Central memory CD8-positive, alpha-beta T cell (primary cell): ENCODE data around the gene SYT7.

Experiments
- ATAC-seq: fragments of 150-1000 bp; cut with Tn5 transposase; replicated peaks from 2 replicates; pipeline ENCODE4 v1.10.0; 2022; ENCODE audit warnings: mild to moderate bottlenecking, moderate FRiP score, moderate number of reproducible peaks; ENCODE audit not compliant: poor library complexity, severe bottlenecking; ENCODE audit errors: extremely low read depth
- DNase-seq, 2 donors: peaks; one replicate each; pipeline ENCODE4 v3.0.0; 2021; ENCODE audit warnings: low spot score in 2 of 2
- H3K27ac Mint-ChIP-seq: one replicate; pipeline ENCODE4 v1.8.0; 2022; ENCODE audit warnings: low read depth, mild to moderate bottlenecking, moderate library complexity, mixed read lengths
- H3K27me3 Mint-ChIP-seq: one replicate; pipeline ENCODE4 v1.8.0; 2022; ENCODE audit warnings: mixed read lengths
- H3K36me3 Mint-ChIP-seq: one replicate; pipeline ENCODE4 v1.8.0; 2022; ENCODE audit warnings: mild to moderate bottlenecking, moderate library complexity, mixed read lengths; ENCODE audit not compliant: insufficient read depth
- H3K4me1 Mint-ChIP-seq: one replicate; pipeline ENCODE4 v1.8.0; 2022; ENCODE audit warnings: mixed read lengths
- H3K4me3 Mint-ChIP-seq: one replicate; pipeline ENCODE4 v1.8.0; 2022; ENCODE audit warnings: mild to moderate bottlenecking, moderate library complexity, mixed read lengths
- H3K9me3 Mint-ChIP-seq: one replicate; pipeline ENCODE4 v1.8.0; 2022; ENCODE audit warnings: mixed read lengths

The SYT7 gene, protein sequence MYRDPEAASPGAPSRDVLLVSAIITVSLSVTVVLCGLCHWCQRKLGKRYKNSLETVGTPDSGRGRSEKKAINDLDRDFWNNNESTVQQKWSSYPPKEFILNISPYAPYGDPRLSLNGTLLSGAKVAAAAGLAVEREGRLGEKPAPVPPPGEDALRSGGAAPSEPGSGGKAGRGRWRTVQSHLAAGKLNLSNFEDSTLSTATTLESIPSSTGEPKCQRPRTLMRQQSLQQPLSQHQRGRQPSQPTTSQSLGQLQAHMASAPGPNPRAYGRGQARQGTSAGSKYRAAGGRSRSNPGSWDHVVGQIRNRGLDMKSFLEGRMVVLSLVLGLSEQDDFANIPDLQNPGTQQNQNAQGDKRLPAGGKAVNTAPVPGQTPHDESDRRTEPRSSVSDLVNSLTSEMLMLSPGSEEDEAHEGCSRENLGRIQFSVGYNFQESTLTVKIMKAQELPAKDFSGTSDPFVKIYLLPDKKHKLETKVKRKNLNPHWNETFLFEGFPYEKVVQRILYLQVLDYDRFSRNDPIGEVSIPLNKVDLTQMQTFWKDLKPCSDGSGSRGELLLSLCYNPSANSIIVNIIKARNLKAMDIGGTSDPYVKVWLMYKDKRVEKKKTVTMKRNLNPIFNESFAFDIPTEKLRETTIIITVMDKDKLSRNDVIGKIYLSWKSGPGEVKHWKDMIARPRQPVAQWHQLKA

GRCh38 chr11:61581030-61581928 is at the start of gene SYT7:
TSS of gene SYT7 (minus strand) at chr11:61581076. CDS start at chr11:61580820, 256 bp downstream.
- Mint-ChIP-seq H3K36me3 (peaks cover 16% of the 10 kb centered on the region), H3K9me3 (no peaks in the 10 kb centered on the region), H3K4me1 (peaks cover 12% of the 10 kb centered on the region), H3K4me3 (peak within 1 kb of the TSS; percentile 80), H3K27me3 (peaks cover 70% of the 10 kb centered on the region), H3K27ac (peak within 1 kb of the TSS; percentile 86)
- DNase-seq (peak; percentile 90 to 97), ATAC-seq (peak; percentile 84)

GRCh38 chr11:61630089-61630488 is 49.2 kb upstream of the SYT7 start:
- no peak for DNase-seq
- ATAC-seq: no peak
- H3K4me1 Mint-ChIP-seq: peaks cover 6% of the 10 kb centered on the region
- H3K9me3 Mint-ChIP-seq: no peaks in the 10 kb centered on the region
- no peak overlapping the region for H3K4me3 Mint-ChIP-seq
- no peak overlapping the region for H3K27ac Mint-ChIP-seq
- H3K36me3 Mint-ChIP-seq: peaks cover 2% of the 10 kb centered on the region
- peaks cover 44% of the 10 kb centered on the region for H3K27me3 Mint-ChIP-seq

DNA sequence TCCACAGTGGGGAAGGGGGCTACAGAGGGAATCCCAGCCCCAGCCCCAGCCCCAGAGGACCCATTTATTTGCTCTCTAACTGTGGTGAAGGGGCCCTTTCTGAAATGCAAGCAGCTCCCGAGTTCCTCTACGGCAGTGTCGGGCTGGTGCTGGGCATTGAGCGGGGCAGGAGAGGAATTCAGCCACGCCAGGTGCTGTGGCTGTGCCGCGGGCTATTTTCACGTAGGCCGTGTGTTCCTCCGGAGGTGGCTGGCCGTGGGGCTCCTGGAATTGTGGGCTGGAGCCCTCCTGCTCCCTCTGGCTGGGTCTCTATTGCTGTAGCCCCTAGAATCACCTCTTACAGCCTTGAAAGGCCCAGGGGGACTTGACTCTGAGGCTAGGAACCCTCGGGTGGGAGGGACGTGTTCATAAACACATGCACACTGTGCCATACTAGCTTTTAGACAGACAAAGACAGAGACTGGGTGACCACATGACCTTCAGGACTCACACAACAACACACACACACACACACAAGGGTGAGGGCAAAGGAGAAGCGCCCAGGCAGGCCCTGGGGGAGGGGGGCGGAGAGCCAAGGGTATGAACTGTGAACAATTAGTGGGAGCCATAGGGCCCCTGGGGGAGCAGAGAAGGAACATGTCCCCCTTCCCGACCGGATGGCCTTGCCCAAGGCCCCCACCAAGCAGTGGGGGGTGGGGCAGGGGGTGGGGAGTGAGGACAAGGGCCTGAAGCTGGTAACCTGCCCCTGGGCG is 48.4 kb upstream of the SYT7 start:
- ATAC-seq (no peak), DNase-seq (no peak)
- Mint-ChIP-seq H3K27ac (no peak overlapping the region), H3K4me3 (no peak overlapping the region), H3K36me3 (peaks cover 4% of the 10 kb centered on the region), H3K9me3 (no peaks in the 10 kb centered on the region), H3K27me3 (peaks cover 44% of the 10 kb centered on the region), H3K4me1 (peaks cover 6% of the 10 kb centered on the region)

- H3K9me3 Mint-ChIP-seq: no peaks in the 10 kb centered on the region
- ATAC-seq (no peak), DNase-seq (no peak)
- H3K27ac Mint-ChIP-seq: no peak overlapping the region
- H3K4me1 Mint-ChIP-seq: peaks cover 6% of the 10 kb centered on the region
- H3K36me3 Mint-ChIP-seq: peaks cover 4% of the 10 kb centered on the region
- no peak overlapping the region for H3K4me3 Mint-ChIP-seq
- H3K27me3 Mint-ChIP-seq: peaks cover 44% of the 10 kb centered on the region
These were observed 47.7 kb upstream of the SYT7 start for GRCh38 chr11:61628662-61628970.

GRCh38 chr11:61627850-61628661 is 47.2 kb upstream of the SYT7 start:
- peaks cover 46% of the 10 kb centered on the region for H3K27me3 Mint-ChIP-seq
- no peak overlapping the region for H3K27ac Mint-ChIP-seq
- no peak overlapping the region for H3K4me3 Mint-ChIP-seq
- DNase-seq (no peak), ATAC-seq (no peak)
- H3K36me3 Mint-ChIP-seq: peaks cover 4% of the 10 kb centered on the region
- peaks cover 6% of the 10 kb centered on the region for H3K4me1 Mint-ChIP-seq
- H3K9me3 Mint-ChIP-seq: no peaks in the 10 kb centered on the region

GRCh38 chr11:61626580-61627380 is 45.9 kb upstream of the SYT7 start:
- Mint-ChIP-seq H3K36me3 (peaks cover 4% of the 10 kb centered on the region), H3K27me3 (peaks cover 59% of the 10 kb centered on the region), H3K27ac (no peak overlapping the region), H3K4me1 (peaks cover 6% of the 10 kb centered on the region), H3K4me3 (no peak overlapping the region), H3K9me3 (no peaks in the 10 kb centered on the region)
- ATAC-seq: no peak
- no peak for DNase-seq

GRCh38 chr11:61625525-61625924 is 44.6 kb upstream of the SYT7 start:
- H3K27me3 Mint-ChIP-seq: peaks cover 70% of the 10 kb centered on the region
- H3K4me3 Mint-ChIP-seq: no peak overlapping the region
- no peaks in the 10 kb centered on the region for H3K9me3 Mint-ChIP-seq
- DNase-seq (no peak), ATAC-seq (no peak)
- no peak overlapping the region for H3K27ac Mint-ChIP-seq
- peaks cover 6% of the 10 kb centered on the region for H3K4me1 Mint-ChIP-seq
- peaks cover 4% of the 10 kb centered on the region for H3K36me3 Mint-ChIP-seq

DNA sequence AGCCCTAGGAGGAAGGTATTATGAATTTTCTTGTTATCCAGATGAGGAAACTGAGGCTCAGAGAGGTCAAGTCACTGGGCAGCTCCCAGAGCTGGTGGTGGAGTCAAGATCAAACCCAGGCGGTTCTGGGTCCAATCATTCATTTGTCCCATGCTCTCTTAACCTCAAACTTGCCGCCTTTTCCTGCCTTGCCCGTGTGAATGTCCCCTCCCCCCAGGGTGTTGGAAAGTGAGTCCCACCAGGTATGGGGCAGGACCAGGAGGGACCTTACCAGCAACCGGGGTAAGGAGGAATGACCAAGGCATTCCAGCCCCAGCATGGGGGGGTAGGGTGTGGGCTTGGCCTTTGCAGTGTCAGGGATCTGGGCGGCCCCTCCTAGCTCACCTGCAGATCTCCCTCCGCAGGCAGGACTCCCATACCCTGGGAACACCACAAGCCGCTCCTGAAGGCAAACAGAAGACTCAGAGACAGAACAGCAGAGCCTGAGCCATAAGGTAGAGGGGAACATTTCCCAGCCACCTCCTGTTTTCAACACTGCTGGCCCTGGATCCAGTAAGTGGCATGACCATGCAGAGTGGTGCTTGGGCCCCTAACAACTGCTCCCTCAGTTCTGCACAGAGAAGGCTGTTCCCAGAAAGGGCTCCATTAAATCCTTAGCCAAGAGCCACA is 41.2 kb upstream of the SYT7 start:
- ATAC-seq (no peak), DNase-seq (no peak)
- Mint-ChIP-seq H3K27me3 (peaks cover 59% of the 10 kb centered on the region), H3K4me3 (no peak overlapping the region), H3K4me1 (no peaks in the 10 kb centered on the region), H3K36me3 (peaks cover 1% of the 10 kb centered on the region), H3K9me3 (no peaks in the 10 kb centered on the region), H3K27ac (no peak overlapping the region)

DNA sequence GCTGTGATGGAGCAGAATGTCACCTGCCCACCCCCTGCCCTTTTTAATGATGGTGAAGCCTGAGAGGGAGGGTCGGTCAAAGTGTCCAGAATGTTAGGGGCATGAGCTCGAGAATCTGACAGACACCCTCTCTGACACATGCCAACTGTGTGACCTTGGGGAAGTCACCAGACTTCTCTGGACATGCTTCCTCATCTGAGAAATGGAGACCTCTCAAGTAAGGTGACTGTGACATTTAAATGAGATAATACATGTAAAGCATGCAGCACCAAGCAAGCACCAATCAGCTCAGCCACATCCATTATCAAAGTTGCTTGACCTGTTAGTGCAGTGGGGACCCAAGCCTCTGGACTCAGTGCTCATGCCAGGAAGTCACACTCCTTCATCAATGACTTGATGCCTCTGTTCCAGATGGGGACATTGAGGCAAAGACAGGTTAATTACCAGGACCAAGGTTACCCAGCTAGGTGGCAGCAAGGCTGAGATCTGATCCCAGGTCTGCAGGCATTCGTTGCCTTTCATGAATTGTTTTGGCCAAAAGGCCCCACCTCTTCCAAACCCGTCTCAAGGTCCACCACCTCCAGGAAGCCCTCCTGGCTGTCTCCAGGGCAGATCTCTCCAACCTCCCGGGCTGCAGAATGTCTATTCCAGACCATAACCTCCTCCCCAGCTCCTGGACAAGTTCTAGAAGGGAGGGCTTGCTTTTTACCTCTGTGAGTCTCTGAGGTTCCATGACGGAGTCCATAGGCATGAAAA is 38.8 kb upstream of the SYT7 start:
- no peaks in the 10 kb centered on the region for H3K9me3 Mint-ChIP-seq
- no peaks in the 10 kb centered on the region for H3K4me1 Mint-ChIP-seq
- H3K27ac Mint-ChIP-seq: no peak overlapping the region
- DNase-seq (no peak), ATAC-seq (no peak)
- H3K4me3 Mint-ChIP-seq: no peak overlapping the region
- no peaks in the 10 kb centered on the region for H3K36me3 Mint-ChIP-seq
- peaks cover 52% of the 10 kb centered on the region for H3K27me3 Mint-ChIP-seq

- no peak for DNase-seq
- peaks cover 56% of the 10 kb centered on the region for H3K27me3 Mint-ChIP-seq
- no peaks in the 10 kb centered on the region for H3K9me3 Mint-ChIP-seq
- no peaks in the 10 kb centered on the region for H3K4me1 Mint-ChIP-seq
- no peak overlapping the region for H3K27ac Mint-ChIP-seq
- no peaks in the 10 kb centered on the region for H3K36me3 Mint-ChIP-seq
- ATAC-seq: no peak
- no peak overlapping the region for H3K4me3 Mint-ChIP-seq
These were observed 38.1 kb upstream of the SYT7 start for GRCh38 chr11:61618978-61619377.
